HL-60/S4 (cell line): ENCODE measurements around the gene SCN2A.

Source experiments
- in situ Hi-C: fragments of 300-500 bp; cut with MboI; formaldehyde crosslinking; loops from 2 replicates; pipeline ENCODE4 v1.14.3; 2022; ENCODE audit warnings: low sequenced_read_pairs

SCN2A gene

DNA sequence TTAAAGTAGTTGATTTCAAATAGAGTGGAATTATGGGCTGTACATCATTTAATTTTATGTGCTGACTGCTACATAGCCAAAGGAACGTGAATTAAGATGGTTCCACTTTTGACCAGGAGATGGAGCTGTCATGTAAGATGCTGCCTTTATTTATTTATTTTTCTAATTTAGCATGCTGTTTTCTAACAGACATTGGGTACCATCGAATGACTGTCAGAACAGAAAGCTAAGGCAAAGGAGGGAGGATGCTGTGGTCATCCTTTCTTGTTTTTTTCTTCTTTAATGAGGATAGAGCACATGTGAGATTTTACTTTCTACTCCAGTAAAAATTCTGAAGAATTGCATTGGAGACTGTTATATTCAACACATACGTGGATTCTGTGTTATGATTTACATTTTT, at the start of gene SCN2A:
SCN2A (plus strand) TSS at position 185 of the 400 bp plus-strand sequence. CDS start 56,410 bp downstream, outside the sequence.
- in situ Hi-C loops, result no loop called here

- in situ Hi-C loops, result no loop called here
These were observed 48.0 kb upstream of the SCN2A start for GRCh38 chr2:165191096-165191728.

DNA sequence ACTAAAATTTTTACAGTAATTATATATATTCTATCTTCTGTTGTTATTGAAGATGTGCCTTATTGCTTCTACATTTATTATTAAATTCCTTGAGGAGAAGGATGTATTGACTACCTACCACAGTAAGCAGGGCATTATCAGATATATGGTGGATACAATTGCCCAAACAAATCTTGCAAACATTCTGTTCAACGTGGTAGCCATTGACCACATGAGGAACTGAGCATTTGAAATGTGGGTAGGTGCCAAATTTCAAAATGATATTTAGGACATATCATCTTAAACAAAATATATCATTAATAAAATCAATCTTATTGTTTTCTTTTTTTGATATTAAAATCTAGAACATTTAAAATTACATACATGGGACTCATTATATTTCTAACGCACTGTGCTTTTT, 46.5 kb upstream of the SCN2A start:
- in situ Hi-C loops, result no loop called here

GRCh38 chr2:165193178-165193777, 45.9 kb upstream of the SCN2A start:
- in situ Hi-C loops, result no loop called here

- in situ Hi-C loops, result no loop called here
These were observed 42.8 kb upstream of the SCN2A start for GRCh38 chr2:165196411-165196810.

DNA sequence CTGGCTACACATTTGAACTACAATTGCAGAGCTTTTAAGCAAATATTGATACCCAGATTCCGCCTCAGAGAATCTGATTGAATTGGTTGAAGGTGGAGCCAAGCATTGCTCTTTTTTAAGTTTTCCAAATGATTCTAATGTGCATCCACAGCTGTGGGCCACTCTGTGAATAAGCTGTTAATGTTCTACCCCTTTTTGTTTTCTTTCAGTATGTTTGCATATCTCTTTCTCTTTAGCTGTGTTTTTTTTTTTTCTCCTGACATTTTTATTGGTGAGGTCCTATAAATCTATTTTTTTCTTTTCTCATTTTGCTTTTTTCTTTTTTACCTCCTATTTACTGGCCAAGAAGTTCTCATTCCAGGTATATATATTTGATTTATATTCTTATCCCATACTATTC, 41.9 kb upstream of the SCN2A start:
- in situ Hi-C loops, result no loop called here

- in situ Hi-C loops, result no loop called here
These were observed 41.0 kb upstream of the SCN2A start for GRCh38 chr2:165198181-165198580.

DNA sequence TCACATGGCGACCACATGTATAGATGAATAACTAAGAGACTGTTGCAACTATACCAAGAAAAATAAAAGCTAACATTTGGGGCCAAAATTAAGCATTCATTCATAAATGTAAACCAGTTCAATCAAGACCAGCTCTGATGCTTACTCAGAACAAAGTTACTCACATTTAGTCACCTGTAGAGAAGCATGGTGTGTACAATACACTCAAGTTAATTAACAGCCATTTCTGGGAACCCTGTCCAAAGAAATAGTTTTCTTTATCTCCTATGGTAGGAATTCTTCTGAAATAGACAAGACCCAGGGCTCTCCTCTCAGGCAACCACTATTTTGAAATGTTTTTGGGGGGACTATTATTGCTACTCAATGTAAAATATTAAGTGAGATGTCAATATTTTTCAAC, 37.0 kb upstream of the SCN2A start:
- in situ Hi-C loops, result no loop called here

DNA sequence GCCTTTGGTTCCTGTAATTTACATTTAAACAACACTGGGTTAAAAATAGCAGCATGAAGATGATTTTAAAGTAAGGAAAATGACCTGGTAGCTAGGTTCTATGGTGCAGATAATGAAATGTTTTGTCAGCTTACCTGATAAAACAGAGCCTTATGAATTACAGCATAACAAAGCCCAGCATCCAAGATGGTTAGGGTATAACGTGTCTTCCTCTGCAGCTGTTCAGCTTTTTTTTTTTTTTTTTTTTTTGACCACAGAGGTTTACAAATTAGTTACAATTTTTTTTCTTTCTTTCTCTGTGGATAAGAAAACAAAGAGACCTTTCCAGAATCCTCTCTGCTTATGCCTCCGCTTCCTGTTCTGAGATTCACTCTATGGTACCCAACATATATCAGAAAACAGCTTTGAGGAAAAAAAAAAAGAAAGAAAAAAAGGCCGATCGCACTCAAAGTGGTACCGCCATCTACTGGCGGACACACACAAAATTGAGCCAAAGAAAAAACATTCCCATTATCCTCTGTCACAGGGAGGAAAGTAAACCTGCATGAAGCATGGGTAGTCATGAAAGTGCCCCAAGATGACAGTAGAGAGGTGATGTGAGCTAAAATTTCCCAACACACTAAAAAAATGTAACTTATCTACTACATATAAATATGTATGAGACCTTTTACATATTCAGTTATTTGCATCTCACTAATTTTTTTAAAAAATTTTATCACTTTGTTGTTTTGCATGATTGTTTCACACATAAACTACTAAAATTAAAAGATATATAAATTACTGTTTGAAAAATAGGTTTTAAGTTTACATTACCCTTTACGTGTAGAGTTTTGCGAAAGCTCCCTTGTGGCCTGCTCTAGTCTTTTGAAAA, 35.3 kb upstream of the SCN2A start, which contains the start of gene SCN3A:
SCN3A (minus strand) TSS at position 362 of the 871 bp plus-strand sequence. CDS start 27,656 bp downstream, outside the sequence.
- in situ Hi-C loops, result no loop called here

- in situ Hi-C loops, result no loop called here
These were observed 33.3 kb upstream of the SCN2A start for GRCh38 chr2:165205865-165206264.

GRCh38 chr2:165208094-165208493, 31.1 kb upstream of the SCN2A start:
- in situ Hi-C loops, result no loop called here

DNA sequence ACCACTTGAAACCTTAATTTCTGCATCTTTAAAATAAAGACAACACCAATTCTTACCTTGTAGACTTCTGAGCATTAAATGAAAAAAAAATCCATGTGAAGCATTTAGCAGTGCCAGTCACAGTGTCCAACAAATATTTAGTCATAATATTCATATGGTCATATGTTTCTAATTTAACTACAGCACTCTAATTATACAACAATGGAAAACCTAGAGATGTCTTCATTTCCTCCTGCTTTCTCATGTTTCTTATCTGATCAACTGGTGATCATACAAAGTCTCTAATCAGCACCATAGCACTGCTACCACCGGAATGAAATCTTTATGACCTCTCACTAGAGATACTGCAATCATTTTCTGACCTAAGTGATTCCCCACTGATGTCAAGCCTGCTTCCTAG, 25.1 kb upstream of the SCN2A start:
- in situ Hi-C loops, result no loop called here

GRCh38 chr2:165219481-165219880, 19.7 kb upstream of the SCN2A start:
- in situ Hi-C loops, result no loop called here

- in situ Hi-C loops, result no loop called here
These were observed 14.3 kb upstream of the SCN2A start for GRCh38 chr2:165224941-165225340.

- in situ Hi-C loops, result no loop called here
These were observed 11.6 kb upstream of the SCN2A start for GRCh38 chr2:165227571-165227970.

- in situ Hi-C loops, result no loop called here
These were observed 2.2 kb upstream of the SCN2A start for GRCh38 chr2:165237056-165237455.

DNA sequence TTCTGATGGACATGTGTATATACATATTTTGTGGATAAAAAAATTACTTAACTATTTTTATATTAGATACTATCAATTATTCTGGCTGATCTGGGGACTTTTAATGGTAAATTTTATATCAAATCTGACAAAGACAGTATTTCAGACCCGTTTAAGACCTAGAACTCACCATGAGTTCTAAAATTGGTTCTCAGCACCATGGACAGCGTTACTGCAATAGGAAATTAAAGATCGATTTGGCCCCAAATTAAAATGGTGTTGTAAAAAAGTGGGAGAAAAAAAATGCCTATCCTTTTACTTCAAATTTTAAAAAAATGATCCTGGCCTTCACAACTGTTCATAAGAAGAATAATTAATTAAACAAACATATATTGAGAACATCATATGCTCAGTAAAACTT, 919 bp upstream of the SCN2A start:
- in situ Hi-C loops, result no loop called here

DNA sequence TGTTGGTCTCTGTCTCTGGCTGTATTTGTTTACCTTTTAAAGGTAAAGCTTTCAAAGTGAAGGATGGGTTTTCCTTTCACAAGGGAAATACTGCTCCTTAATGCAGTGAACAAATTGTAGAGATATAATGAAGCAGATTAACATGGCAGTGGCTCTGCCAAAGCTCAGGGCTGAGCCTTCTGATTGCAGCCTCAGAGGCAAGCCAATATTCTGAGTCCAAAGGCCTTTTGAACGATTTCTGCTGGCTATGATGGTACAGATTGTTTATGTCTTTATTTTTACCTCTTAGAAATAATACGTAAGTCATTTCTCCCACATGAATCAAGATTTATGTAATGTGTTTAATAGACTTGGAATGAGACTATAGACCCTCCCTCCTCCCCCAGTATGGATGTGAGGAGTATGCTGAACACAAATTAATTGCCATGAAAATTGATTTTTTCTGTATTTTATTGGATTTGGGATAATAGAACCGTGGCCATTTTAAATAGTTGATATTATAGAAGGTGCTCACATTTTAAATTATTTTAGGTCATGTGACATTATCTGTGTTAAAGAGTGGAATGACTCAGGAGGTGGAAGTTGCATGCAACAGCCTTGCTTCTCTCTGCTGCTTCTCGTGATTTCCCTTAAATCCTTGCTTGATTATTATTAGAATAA, 772 bp downstream of the SCN2A start:
- in situ Hi-C loops, result no loop called here

GRCh38 chr2:165240916-165241315, 1.7 kb downstream of the SCN2A start:
- in situ Hi-C loops, result no loop called here

DNA sequence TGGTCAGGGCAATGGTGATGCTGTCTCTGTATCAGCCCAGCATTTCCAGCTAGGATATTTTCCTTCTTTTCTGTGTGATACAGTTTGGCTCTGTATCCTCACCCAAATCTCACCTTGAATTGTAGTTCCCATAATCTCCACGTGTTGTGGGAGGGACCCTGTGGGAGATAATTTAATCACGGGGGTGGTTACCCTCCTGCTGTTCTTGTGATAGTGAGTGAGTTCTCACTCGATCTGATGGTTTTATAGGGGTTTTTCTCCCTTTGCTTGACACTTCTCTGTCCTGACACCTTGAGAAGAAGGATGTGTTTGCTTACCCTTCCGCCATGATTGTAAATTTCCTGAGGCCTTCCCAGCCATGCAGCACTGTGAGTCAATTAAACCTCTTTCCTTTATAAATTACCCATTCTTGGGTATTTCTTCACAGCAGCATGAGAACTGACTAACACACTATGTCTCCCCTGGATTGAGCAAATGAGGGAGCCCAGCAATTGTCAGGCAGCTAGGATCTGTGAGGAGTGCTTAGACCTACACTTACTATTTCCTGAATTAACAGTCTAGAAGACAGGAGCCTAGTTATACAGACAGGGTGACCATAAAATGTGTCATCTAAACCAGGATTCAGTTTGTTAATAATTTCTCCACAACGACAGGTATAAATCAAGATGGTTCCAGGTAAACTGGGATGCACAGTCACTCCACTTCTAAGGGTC, 6.0 kb downstream of the SCN2A start:
- in situ Hi-C loops, result no loop called here

DNA sequence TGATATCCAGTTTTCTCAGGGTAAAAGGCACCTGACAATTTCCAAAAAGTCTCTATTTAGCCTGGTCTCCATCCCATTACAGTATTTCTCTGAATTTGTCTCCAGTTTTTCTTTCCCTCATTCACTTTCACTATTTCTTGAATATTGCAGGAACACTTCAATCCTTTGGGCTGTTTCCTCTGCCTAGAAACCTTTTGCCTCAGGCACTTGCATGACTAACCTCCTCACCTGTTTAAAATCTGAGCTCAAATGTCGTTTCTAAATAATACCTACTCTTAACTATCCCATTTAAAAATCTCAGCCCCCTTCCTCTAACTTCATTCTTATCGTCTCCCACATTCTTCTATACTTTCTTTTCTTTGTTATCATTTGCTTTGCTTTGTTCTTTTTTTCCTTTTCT, 9.0 kb downstream of the SCN2A start:
- in situ Hi-C loops, result no loop called here
